HEK293 (cell line): ENCODE measurements around the gene DDX31.

ENCODE experiments used
- CTCF ChIA-PET: fragments of 350-600 bp; formaldehyde crosslinking; extraction: SDS; loops from one replicate; lab custom pipeline; 2021; ENCODE audit warnings: antibody characterized with exemption; lab: Yijun Ruan, JAX
- POLR2A ChIA-PET: fragments of 300-600 bp; formaldehyde crosslinking; extraction: SDS; loops from one replicate; lab custom pipeline; 2020; ENCODE audit warnings: antibody characterized with exemption, inconsistent platforms; lab: Yijun Ruan, JAX
- H3K27ac ChIP-seq: fragments of 200-500 bp; sonication (Bioruptor generic); 2 replicates; pipeline ENCODE4 v1.5.1; 2014; ENCODE audit warnings: low read depth, low read length, control low read depth, inconsistent platforms; ENCODE audit errors: extremely low read depth
- H3K36me3 ChIP-seq, 2 experiments: fragments of 200-500 bp in 1 of 2; sonication (Bioruptor generic) in 1 of 2; 1 replicate in 1 of 2; 2 replicates in 1 of 2; pipeline ENCODE4 v1.5.1; 2014 to 2017; ENCODE audit warnings: inconsistent platforms in 2 of 2, low read length in 2 of 2; ENCODE audit not compliant: control insufficient read depth in 2 of 2, insufficient read depth in 1 of 2
- H3K4me1 ChIP-seq: fragments of 200-500 bp; sonication (Bioruptor generic); 2 replicates; pipeline ENCODE4 v1.5.1; 2014; ENCODE audit warnings: mild to moderate bottlenecking, low read length, inconsistent platforms; ENCODE audit not compliant: control insufficient read depth, insufficient read depth
- H3K4me3 ChIP-seq: 2 replicates; pipeline ENCODE4 v1.5.1; 2011; ENCODE audit warnings: low read depth, mild to moderate bottlenecking, control low read depth, low read length, moderate library complexity
- H3K9me3 ChIP-seq: fragments of 200-500 bp; sonication (Bioruptor generic); 2 replicates; pipeline ENCODE4 v1.5.1; 2014; ENCODE audit warnings: low read depth, low read length, inconsistent platforms; ENCODE audit not compliant: control insufficient read depth, insufficient read depth
- FEZF1 ChIP-seq: fragments of 450-650 bp; formaldehyde crosslinking; IDR thresholded peaks from 2 replicates; pipeline ENCODE4 v1.5.1; 2016; ENCODE audit warnings: missing biosample characterization, missing genetic modification characterization
- HOXC10 ChIP-seq: sonication (generic); formaldehyde crosslinking; IDR thresholded peaks from 2 replicates; pipeline ENCODE4 v1.8.1; 2023; ENCODE audit warnings: mild to moderate bottlenecking, missing genetic modification reagents
- KLF10 ChIP-seq: fragments of 450-650 bp; IDR thresholded peaks from 2 replicates; pipeline ENCODE4 v1.5.1; 2018; ENCODE audit warnings: missing biosample characterization, mild to moderate bottlenecking, missing genetic modification characterization
- ZFHX2 ChIP-seq: fragments of 450-650 bp; formaldehyde crosslinking; conservative IDR thresholded peaks from 2 replicates; pipeline ENCODE4 v1.5.1; 2016; ENCODE audit warnings: missing biosample characterization, missing genetic modification characterization
- ZFP69B ChIP-seq: fragments of 450-650 bp; formaldehyde crosslinking; IDR thresholded peaks from 2 replicates; pipeline ENCODE4 v1.5.1; 2016; ENCODE audit warnings: missing biosample characterization, missing genetic modification characterization
- ZNF121 ChIP-seq: fragments of 450-650 bp; formaldehyde crosslinking; IDR thresholded peaks from 2 replicates; pipeline ENCODE4 v1.5.1; 2016; ENCODE audit warnings: missing biosample characterization, missing genetic modification characterization
- ZNF248 ChIP-seq: fragments of 450-650 bp; formaldehyde crosslinking; IDR thresholded peaks from 2 replicates; pipeline ENCODE4 v1.5.1; 2017; ENCODE audit warnings: missing biosample characterization, missing genetic modification characterization
- ZNF311 ChIP-seq: fragments of 450-650 bp; formaldehyde crosslinking; IDR thresholded peaks from 2 replicates; pipeline ENCODE4 v1.5.1; 2017; ENCODE audit warnings: missing biosample characterization, missing genetic modification characterization, borderline replicate concordance
- ZNF324 ChIP-seq: fragments of 450-650 bp; formaldehyde crosslinking; IDR thresholded peaks from 2 replicates; pipeline ENCODE4 v1.5.1; 2016; ENCODE audit warnings: missing biosample characterization, missing genetic modification characterization
- ZNF341 ChIP-seq: fragments of 450-650 bp; formaldehyde crosslinking; IDR thresholded peaks from 2 replicates; pipeline ENCODE4; 2016; ENCODE audit warnings: low read depth, missing biosample characterization, missing genetic modification characterization
- ZNF350 ChIP-seq: fragments of 450-650 bp; formaldehyde crosslinking; IDR thresholded peaks from 2 replicates; pipeline ENCODE4 v1.5.0; 2017; ENCODE audit warnings: missing biosample characterization, mild to moderate bottlenecking, missing genetic modification characterization
- ZNF354C ChIP-seq: fragments of 450-650 bp; formaldehyde crosslinking; IDR thresholded peaks from 2 replicates; pipeline ENCODE4 v1.5.1; 2016; ENCODE audit warnings: missing biosample characterization, missing genetic modification characterization, low read depth, borderline replicate concordance
- ZNF529 ChIP-seq: fragments of 450-650 bp; formaldehyde crosslinking; IDR thresholded peaks from 2 replicates; pipeline ENCODE4 v1.5.1; 2017; ENCODE audit warnings: missing genetic modification characterization, missing biosample characterization; ENCODE audit not compliant: insufficient replicate concordance
- ZNF548 ChIP-seq: fragments of 450-650 bp; formaldehyde crosslinking; IDR thresholded peaks from 2 replicates; pipeline ENCODE4 v1.5.1; 2016; ENCODE audit warnings: missing biosample characterization, missing genetic modification characterization
- ZNF555 ChIP-seq: fragments of 450-650 bp; formaldehyde crosslinking; conservative IDR thresholded peaks from 2 replicates; pipeline ENCODE4 v1.5.1; 2017; ENCODE audit warnings: missing biosample characterization, mild to moderate bottlenecking, missing genetic modification characterization, inconsistent platforms
- ZNF558 ChIP-seq: fragments of 450-650 bp; formaldehyde crosslinking; IDR thresholded peaks from 2 replicates; pipeline ENCODE4 v1.5.1; 2016; ENCODE audit warnings: missing biosample characterization, missing genetic modification characterization
- ZNF654 ChIP-seq: fragments of 450-650 bp; formaldehyde crosslinking; IDR thresholded peaks from 2 replicates; pipeline ENCODE4 v1.5.1; 2016; ENCODE audit warnings: low read depth, missing biosample characterization, missing genetic modification characterization
- ZNF791 ChIP-seq: fragments of 450-650 bp; formaldehyde crosslinking; IDR thresholded peaks from 2 replicates; pipeline ENCODE4 v1.5.1; 2016; ENCODE audit warnings: missing biosample characterization, missing genetic modification characterization
- ZNF837 ChIP-seq: fragments of 450-650 bp; formaldehyde crosslinking; IDR thresholded peaks from 2 replicates; pipeline ENCODE4 v1.5.1; 2016; ENCODE audit warnings: missing biosample characterization, missing genetic modification characterization
- TF ChIP-seq, protein P1 (sequence below): fragments of 450-650 bp; formaldehyde crosslinking; IDR thresholded peaks from 2 replicates; pipeline ENCODE4 v1.5.1; 2016; ENCODE audit warnings: missing biosample characterization, missing genetic modification characterization, low read depth
- TF ChIP-seq, protein P2 (sequence below): fragments of 450-650 bp; formaldehyde crosslinking; IDR thresholded peaks from 2 replicates; pipeline ENCODE4 v1.5.1; 2016; ENCODE audit warnings: missing biosample characterization, missing genetic modification characterization
- TF ChIP-seq, protein P3 (sequence below): fragments of 450-650 bp; formaldehyde crosslinking; IDR thresholded peaks from 2 replicates; pipeline ENCODE4 v1.5.1; 2016; ENCODE audit warnings: missing biosample characterization, missing genetic modification characterization
- TF ChIP-seq, protein P4 (sequence below): fragments of 450-650 bp; IDR thresholded peaks from 2 replicates; pipeline ENCODE4 v1.5.1; 2018; ENCODE audit warnings: missing biosample characterization, missing genetic modification characterization

DDX31 gene

DNA sequence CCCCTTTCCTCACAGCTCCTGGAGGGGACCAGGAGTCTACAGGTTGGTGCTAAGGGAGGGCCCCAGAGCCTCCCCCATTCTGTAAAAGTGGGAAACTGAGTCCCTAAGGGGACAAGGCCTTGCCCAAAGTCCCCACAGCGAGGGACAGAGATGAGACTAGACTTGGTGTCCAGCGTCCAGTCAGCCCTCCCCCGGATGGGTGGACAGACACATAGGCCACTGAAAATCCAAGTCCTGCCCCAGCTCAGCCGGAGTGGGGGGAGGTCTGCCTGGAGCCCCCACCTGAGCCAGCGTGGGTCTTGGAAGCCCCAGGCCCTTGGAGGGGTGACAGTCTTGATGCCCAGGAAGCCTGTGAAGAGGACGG lies 82.2 kb downstream of the DDX31 start (continued):
- TF ChIP-seq, protein P1, sequence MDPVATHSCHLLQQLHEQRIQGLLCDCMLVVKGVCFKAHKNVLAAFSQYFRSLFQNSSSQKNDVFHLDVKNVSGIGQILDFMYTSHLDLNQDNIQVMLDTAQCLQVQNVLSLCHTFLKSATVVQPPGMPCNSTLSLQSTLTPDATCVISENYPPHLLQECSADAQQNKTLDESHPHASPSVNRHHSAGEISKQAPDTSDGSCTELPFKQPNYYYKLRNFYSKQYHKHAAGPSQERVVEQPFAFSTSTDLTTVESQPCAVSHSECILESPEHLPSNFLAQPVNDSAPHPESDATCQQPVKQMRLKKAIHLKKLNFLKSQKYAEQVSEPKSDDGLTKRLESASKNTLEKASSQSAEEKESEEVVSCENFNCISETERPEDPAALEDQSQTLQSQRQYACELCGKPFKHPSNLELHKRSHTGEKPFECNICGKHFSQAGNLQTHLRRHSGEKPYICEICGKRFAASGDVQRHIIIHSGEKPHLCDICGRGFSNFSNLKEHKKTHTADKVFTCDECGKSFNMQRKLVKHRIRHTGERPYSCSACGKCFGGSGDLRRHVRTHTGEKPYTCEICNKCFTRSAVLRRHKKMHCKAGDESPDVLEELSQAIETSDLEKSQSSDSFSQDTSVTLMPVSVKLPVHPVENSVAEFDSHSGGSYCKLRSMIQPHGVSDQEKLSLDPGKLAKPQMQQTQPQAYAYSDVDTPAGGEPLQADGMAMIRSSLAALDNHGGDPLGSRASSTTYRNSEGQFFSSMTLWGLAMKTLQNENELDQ, result no peak
- TF ChIP-seq ZNF548 (tag by site-specific recombination) (no peak), ZNF354C (tag by site-specific recombination) (no peak), ZNF350 (no peak), ZFP69B (no peak), ZNF121 (tag by site-specific recombination) (no peak), FEZF1 (tag by site-specific recombination) (no peak), ZNF311 (tag by site-specific recombination) (no peak), ZNF837 (tag by site-specific recombination) (no peak)
- TF ChIP-seq, protein P2, sequence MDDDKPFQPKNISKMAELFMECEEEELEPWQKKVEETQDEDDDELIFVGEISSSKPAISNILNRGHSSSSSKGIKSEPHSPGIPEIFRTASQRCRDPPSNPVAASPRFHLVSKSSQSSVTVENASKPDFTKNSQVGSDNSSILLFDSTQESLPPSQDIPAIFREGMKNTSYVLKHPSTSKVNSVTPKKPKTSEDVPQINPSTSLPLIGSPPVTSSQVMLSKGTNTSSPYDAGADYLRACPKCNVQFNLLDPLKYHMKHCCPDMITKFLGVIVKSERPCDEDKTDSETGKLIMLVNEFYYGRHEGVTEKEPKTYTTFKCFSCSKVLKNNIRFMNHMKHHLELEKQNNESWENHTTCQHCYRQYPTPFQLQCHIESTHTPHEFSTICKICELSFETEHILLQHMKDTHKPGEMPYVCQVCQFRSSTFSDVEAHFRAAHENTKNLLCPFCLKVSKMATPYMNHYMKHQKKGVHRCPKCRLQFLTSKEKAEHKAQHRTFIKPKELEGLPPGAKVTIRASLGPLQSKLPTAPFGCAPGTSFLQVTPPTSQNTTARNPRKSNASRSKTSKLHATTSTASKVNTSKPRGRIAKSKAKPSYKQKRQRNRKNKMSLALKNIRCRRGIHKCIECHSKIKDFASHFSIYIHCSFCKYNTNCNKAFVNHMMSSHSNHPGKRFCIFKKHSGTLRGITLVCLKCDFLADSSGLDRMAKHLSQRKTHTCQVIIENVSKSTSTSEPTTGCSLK (tag by site-specific recombination), result no peak

DNA sequence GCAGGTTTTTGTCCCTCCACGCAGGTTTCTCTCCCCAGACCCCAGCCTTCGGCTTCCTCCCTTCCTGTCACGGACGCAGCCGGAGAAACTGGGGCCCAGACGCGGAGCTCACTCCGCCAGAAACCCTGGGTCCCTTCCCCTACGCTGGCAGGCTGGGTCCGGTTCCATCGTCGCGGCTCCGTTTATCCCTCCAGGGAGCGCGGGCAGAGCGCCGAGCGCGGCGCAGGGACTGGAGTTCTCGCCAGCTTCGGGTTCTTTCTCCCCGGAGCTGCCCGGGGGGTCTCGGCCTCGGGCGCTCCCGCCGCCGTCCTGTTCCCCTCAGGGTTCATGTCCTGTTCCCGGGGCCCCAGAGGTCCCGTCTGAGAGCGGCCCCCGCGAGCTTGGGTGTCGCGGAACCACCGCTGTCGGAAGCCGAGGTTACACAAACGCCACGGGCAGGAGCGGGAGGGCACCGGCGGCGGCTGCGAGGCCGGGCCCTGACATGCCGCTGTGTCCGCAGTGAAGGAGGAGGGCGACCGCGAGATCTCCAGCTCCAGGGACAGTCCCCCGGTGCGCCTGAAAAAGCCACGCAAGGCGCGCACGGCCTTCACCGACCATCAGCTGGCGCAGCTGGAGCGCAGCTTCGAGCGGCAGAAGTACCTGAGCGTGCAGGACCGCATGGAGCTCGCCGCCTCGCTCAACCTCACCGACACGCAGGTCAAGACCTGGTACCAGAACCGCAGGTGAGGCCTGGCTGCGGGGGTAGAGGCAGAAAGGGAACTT lies 82.8 kb downstream of the DDX31 start:
- Histone ChIP-seq H3K4me1 (no peaks in the 10 kb centered on the region), H3K9me3 (no peaks in the 10 kb centered on the region), H3K4me3 (no peak overlapping the region), H3K36me3 (no peaks in the 10 kb centered on the region), H3K27ac (no peak overlapping the region)
- ChIA-PET POLR2A (no interaction called here), CTCF (interaction anchor here (0.8 kb wide), 1 partner anchor 174 kb away, joined by 5 read pairs; no protein-coding TSS in a partner anchor)
- no peak for TF ChIP-seq ZNF341
- TF ChIP-seq ZNF654, result no peak
- TF ChIP-seq ZNF791 (tag by site-specific recombination), result no peak
- no peak for TF ChIP-seq ZNF324
- no peak for TF ChIP-seq ZNF248 (tag by site-specific recombination)
- no peak for TF ChIP-seq HOXC10

DNA sequence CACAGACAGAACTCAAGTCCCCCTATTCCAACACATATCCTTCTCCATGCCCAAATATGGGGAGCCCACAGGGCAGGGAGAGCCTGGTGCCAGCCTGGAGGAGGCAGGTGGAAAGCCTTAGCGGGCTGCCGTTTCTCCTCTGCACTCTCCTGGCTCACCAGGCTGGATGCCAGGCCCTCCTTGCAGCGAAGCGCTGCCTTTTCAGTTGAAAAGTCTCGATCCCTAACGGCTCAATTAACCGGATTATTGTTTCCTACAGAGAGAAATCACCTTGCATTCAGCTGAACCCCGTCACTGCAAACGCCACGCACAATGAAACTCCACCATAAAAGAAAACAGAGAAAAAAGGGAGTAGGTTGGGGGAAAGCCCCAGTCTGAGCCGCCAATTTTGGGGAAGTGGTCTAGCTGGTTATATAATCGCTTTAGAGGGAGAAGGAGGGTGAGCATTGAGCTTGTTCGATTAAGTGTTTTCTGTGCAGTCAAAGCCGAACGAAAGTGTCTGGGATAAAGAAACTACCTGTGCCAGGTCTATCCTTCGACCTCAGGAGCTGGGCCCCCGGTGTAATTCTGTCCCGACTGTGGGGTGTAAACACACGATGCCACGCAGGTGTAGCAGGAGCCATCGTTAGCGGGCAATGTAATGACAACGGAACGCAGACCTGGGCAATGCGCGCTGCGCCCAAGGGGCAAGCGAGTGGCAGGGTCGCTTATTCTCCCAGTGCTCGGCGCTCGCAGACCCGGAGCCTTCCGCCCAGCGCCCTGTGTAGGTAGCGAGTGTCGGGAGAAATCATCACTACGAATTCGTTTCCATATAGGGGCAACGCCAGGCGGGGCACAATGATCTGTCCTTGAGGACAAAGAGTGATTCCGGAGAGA lies 83.6 kb downstream of the DDX31 start:
- ChIA-PET POLR2A (no interaction called here), CTCF (interaction anchor here (0.6 kb wide), 1 partner anchor 173 kb away, joined by 3 read pairs; no protein-coding TSS in a partner anchor)
- Histone ChIP-seq H3K4me1 (no peaks in the 10 kb centered on the region), H3K9me3 (no peaks in the 10 kb centered on the region), H3K27ac (no peak overlapping the region), H3K36me3 (no peaks in the 10 kb centered on the region), H3K4me3 (no peak overlapping the region)
- TF ChIP-seq ZNF558 (tag by site-specific recombination) (no peak), ZNF555 (no peak), KLF10 (tag by site-specific recombination) (no peak), ZFHX2 (tag by site-specific recombination) (no peak), ZNF529 (tag by site-specific recombination) (no peak), ZNF354C (tag by site-specific recombination) (no peak)
- TF ChIP-seq, protein P3, sequence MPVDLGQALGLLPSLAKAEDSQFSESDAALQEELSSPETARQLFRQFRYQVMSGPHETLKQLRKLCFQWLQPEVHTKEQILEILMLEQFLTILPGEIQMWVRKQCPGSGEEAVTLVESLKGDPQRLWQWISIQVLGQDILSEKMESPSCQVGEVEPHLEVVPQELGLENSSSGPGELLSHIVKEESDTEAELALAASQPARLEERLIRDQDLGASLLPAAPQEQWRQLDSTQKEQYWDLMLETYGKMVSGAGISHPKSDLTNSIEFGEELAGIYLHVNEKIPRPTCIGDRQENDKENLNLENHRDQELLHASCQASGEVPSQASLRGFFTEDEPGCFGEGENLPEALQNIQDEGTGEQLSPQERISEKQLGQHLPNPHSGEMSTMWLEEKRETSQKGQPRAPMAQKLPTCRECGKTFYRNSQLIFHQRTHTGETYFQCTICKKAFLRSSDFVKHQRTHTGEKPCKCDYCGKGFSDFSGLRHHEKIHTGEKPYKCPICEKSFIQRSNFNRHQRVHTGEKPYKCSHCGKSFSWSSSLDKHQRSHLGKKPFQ (tag by site-specific recombination), result no peak
- TF ChIP-seq, protein P4, sequence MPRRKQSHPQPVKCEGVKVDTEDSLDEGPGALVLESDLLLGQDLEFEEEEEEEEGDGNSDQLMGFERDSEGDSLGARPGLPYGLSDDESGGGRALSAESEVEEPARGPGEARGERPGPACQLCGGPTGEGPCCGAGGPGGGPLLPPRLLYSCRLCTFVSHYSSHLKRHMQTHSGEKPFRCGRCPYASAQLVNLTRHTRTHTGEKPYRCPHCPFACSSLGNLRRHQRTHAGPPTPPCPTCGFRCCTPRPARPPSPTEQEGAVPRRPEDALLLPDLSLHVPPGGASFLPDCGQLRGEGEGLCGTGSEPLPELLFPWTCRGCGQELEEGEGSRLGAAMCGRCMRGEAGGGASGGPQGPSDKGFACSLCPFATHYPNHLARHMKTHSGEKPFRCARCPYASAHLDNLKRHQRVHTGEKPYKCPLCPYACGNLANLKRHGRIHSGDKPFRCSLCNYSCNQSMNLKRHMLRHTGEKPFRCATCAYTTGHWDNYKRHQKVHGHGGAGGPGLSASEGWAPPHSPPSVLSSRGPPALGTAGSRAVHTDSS, result no peak
